GM18520 (cell line): Measurements from ENCODE around the gene TOMM40L.
A peak's percentile ranks its signal among the peaks of the same experiment; 100 is the strongest.
"Not testable (repeated sequence)": the region's sequence is repeated elsewhere in the genome, so short reads cannot be mapped to it uniquely, and the experiment has no call there.

Experiments
- ATAC-seq: cut with Tn5 transposase; IDR thresholded peaks from one replicate; pipeline ENCODE4 v1.9.1; 2021; ENCODE audit not compliant: unreplicated experiment

The TOMM40L gene

GRCh38 chr1:161219078-161219892 is 6.6 kb upstream of the TOMM40L start:
- ATAC-seq = no peak

GRCh38 chr1:161220002-161220401 is 5.9 kb upstream of the TOMM40L start:
- ATAC-seq = no peak

- ATAC-seq = no peak
Observed at GRCh38 chr1:161222175-161223019, 3.5 kb upstream of the TOMM40L start.

DNA sequence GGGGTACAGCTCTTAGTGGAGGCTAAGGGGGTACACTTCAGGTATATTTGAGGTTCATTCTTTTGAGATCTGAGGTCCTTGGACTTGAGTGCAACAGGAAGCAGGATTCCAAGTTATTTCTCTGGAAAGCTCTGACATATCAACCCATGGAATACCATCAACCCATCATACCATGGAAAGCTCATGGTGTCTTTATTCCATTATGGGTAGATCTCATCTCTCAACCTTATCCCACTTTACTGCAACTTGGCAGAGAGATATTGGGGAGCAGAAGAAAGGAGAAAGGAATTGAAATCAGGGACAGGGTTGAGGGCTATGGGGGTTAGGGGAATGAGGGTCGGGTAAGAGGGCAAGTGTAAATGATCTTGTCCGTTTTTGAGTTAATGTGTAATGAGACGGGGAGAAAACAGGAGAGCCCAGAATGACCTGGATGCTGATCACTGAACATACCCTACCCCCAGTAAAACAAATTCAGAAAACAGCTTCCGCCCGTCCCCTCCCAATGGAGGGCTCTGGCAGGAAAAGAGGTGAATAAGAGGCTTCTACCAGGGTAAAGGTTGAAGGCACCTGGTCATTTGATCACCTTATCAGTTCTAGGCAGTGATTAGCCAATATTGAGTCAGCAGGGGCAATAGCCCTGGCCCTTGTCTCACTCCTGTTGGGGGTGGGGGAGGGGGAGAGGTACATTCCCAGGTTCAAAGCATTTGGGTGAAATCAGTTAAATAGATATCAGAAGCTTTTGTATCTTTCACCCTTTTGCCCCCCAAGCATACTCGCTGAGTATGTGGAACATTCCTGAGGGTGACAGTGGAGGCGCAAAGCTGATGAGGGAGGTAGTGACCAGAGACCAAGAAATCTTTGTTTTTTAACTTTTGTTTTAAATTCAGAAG is 1.8 kb upstream of the TOMM40L start:
- no peak for ATAC-seq

- not testable (repeated sequence) for ATAC-seq
Observed at GRCh38 chr1:161224695-161225087, 1.2 kb upstream of the TOMM40L start.

DNA sequence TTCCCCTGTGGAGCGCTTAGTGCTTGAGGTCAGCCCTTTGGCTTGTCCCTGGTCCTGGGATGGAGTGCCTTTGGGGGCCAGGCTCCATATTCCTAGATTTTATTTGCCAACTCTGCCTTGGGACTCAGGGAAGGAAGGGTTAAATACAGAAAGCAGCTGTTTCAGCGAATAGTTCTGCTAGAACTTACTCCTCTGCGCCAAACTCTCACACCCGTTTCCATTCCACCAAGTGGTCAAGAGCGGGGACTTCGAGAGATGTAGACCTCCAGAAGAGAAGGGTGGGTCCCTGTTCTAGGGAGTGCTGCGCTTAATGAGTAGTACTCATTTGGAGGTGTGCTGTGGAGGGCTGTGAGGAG is 704 bp upstream of the TOMM40L start:
- ATAC-seq = no peak

- ATAC-seq = no peak
Observed at GRCh38 chr1:161226320-161226711, 456 bp downstream of the TOMM40L start.

DNA sequence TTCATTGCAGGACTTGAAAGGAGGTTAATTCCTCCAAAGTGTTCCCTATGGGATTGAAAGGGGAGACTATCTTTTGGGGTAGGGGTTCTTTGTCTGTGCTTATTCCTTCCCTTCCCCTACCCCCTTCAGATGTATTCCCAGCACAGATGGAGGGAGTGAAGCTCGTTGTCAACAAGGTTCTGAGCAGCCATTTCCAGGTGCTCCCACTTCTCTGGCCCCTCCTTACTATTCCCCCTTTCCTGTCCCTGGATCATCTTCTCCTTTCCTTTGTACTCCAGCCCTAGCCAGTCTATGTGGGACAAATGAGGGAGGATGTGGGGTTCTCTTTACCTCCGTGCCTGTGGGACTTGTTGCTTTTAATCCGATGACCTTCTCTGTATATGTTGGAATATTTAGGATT is 899 bp downstream of the TOMM40L start:
- no peak for ATAC-seq

DNA sequence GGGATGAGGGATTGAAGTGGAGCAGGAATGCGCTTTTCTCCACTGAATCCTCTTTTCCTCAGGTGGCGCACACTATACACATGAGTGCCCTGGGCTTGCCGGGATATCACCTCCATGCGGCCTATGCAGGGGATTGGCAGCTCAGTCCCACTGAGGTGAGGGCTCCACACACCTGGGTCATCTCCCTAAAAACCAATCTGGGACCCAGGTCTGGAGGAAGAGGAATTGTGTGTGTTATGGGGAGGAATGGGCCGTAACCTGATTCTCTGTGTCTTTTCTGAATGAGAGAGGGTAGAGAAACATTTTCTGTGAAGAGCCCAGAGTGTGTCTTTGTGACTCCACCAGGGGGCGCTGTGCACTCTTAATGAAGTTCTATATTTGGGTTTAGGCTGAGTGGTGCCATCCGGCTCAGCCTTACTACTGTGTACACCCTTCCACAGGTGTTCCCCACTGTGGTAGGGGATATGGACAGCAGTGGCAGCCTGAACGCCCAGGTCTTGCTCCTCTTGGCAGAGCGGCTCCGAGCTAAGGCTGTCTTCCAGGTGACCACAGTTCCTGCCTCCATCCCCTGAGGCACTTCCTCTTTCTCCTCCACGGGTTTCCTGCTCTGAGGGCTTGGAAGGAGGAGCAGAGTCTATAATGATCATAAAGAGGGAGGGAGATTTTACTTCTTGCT is 1.5 kb downstream of the TOMM40L start:
- peak; percentile 25 for ATAC-seq

DNA sequence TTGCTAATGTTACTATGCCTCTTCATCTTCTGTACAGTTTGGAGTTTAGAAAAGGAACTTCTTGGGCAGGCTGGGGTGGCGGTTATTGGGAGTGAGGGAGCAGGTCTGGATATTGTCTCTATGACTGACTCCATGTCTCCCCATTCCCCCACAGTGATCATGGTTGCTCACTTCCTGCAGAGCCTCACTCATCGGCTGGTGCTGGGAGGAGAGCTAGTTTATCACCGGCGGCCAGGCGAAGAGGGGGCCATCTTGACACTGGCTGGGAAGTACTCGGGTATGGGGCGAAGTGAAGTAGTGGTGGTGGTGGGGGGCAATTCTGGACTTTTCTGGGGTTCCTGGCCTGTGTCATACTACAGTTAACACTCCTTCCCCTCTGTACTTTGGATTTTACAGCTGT is 2.2 kb downstream of the TOMM40L start:
- ATAC-seq = no peak

DNA sequence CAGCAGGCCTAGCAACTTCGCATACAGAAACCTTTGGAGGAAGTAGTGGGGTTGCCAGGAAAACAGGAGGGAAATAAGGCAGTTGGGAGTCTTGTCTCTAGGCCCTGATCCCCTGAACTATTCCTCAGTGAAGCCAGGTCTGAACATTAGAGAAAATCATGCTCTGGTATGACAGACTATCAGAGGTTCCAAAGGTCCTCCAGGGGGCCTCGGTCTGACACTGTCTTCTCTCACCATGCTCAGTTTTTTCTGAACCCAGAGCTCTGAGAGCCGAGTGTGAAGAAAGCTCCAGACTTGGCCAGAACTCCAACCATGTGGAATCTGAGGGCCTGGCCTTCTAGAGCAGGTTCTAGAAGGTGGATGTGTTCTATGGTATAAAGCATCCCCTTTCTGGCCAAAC is 4.0 kb downstream of the TOMM40L start:
- ATAC-seq = no peak

DNA sequence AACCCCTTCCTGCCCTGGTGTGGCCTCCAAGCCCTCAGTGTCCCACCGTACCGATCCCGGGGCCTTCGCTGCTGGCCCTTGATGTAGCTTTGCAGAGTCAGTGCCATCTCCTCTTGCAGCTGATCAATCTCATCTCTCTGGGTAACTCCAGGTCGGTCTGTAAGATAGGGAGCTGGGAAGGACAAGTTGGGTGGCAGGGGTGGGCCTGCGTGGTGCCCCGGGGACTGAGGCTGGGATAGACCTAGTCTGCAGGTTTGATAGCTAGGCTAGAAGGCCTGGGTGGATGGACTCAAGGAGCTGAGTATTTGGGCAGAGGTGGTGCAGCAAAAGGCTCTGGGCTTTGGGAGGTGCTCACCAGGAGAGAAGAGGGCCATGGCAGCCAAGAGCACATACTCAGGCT is 4.9 kb downstream of the TOMM40L start:
- ATAC-seq = no peak

GRCh38 chr1:161233102-161233501 is 7.2 kb downstream of the TOMM40L start:
- ATAC-seq = no peak

DNA sequence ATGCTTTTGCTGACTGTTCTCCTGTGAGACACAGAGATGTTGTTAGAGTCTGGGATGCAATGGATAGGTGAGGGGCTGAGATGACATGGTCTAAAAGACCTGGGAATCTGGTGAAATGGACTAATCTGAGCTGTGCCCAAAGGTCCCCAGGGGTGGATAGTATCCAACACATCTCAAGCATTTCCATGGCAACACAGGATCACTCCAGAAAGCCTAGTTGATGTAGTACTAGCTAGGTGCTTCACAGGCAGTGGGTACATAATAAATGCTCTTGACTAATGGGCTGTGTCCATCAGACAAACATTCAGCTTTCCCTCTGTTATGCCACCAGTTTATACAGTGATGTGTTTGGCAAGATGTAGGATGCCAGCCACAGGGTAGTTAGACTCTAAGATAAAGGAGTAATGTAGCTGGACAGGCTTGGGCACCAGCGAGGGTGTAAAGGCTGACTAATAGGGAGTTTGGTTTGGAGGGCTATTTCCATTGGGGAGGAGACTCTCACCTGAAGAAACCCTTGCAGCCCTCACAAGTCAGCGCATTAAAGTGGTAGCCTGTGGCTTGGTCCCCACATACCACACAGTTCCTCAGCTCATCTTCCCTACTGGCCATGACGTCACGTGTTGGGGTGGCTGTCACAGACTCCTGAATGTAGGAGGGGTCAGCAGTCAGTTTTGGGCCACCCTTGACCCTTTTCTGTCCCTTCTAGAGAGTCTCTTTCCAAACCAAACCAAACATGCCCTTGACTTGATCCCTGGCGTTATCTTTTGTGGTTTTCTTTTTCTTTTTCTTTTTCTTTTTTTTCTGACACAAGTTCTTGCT is 10.3 kb downstream of the TOMM40L start:
- no peak for ATAC-seq

GRCh38 chr1:161238039-161238473 is 12.2 kb downstream of the TOMM40L start, which contains the start of gene NR1I3:
Gene NR1I3, minus strand, starts transcription at chr1:161238203. Its CDS starts 1,638 bp downstream, at chr1:161236565.
- no peak for ATAC-seq

DNA sequence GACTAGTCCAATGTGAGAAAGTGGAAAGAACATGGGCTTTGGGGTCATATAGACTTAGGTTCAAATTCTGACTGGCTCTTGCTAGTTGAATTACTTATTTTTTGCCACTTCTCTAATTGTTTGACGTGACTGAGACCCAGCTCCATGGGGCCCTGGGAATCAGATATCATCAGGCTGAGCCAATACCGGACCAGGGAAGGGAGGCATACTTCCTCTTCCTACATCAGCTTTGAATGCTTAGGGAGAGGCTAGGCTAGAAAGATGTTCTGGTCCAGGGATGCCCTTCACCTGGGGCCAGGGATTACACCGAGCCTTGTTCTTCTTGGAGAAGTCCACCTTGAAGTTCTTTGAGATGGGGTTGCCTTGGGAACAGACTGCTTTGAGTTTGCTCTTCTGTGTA is 15.8 kb downstream of the TOMM40L start:
- no peak for ATAC-seq

DNA sequence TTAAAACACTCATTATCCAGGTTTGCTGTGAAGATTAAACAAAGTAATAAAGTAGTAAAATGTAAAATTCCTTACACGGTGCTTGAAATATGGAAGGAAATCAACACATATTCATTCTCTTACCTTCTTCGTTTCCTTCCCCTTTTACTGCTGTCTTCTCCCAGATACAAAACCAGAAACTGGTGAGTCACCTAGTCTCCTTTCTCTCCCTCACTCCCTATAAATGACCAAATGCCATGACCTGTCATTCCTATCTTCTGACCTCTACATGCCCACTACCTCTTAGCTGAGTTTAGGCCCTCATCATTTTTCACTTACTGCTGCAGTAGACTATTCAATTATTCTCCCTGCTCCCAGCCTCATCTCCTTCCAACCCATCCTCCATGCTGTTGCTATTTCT is 16.5 kb downstream of the TOMM40L start:
- ATAC-seq = no peak

GRCh38 chr1:161244888-161245287 is 19.0 kb downstream of the TOMM40L start:
- no peak for ATAC-seq

DNA sequence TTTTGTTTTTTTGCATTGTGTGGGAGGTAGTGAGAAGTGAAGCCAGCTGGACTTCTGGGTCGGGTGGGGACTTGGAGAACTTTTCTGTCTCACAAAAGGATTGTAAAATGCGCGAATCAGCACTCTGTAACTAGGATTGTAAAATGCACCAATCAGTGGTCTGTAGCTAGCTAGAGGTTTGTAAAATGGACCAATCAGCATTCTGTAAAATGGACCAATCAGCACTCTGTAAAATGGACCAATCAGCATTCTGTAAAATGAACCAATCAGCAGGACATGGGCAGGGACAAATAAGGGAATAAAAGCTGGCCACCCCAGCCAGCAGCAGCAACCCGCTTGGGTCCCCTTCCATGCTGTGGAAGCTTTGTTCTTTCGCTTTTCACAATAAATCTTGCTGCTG is 24.2 kb downstream of the TOMM40L start:
- ATAC-seq = not testable (repeated sequence)

DNA sequence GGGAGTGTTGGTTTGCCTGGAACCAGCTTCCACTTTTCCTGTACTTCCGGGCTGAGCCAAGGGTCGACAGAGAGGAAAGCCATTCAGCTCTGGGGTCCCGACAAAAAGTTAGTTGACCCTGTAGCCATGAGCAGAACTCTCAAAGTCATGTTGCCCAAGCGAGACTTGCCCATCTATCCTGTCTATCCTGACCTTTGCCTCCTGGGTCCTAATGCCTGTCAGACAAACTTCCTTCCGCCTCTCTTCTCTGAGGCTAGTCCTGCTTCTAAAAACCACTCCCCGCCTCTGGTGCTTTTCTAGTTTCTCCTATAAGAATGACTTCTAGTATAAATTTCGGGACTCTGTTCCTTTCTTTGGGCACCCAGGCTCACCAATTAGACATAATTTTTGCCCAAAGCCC is 25.0 kb downstream of the TOMM40L start:
- ATAC-seq = no peak
